Ovary (tissue), 3 donors: ENCODE measurements around the gene RPL41.

Experiments
- EP300 ChIP-seq: sonication (generic); formaldehyde crosslinking; IDR thresholded peaks from one replicate; pipeline ENCODE4 v1.6.1; 2017; ENCODE audit warnings: antibody characterized with exemption
- POLR2A ChIP-seq: fragments of 450-650 bp; IDR thresholded peaks from one replicate; pipeline ENCODE4 v1.6.1; 2017; ENCODE audit warnings: antibody characterized with exemption, mild to moderate bottlenecking, moderate library complexity
- TF ChIP-seq, protein P1 (sequence below), 3 donors: fragments of 450-650 bp in 2 of 3; fragments of 200-600 bp in 1 of 3; IDR thresholded peaks; one replicate each; pipeline versions ENCODE4 v1.5.1 to v1.8.0; 2016 to 2022; ENCODE audit warnings: antibody characterized with exemption in 3 of 3, mild to moderate bottlenecking in 1 of 3
- donor health status: DM: no; HTN: no; CAD: no.

DNA sequence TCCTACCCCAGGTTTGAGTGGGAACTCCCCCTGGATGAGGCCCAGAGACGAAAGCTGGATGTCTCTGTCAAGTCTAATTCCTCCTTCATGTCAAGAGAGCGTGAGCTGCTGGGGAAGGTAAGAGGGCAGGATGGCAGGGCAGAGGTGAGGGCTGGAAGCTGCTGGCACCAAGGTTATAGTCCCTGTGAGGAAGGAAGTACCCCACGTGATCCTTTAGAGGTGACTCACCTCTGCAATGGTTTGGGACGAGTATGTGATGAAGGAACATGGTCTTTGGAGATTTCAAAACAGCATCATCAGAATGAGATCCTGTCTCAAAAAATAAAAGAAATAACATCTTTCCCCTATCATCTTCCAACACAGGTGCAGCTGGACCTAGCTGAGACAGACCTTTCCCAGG is 26.8 kb downstream of the RPL41 start:
- TF ChIP-seq, protein P1, sequence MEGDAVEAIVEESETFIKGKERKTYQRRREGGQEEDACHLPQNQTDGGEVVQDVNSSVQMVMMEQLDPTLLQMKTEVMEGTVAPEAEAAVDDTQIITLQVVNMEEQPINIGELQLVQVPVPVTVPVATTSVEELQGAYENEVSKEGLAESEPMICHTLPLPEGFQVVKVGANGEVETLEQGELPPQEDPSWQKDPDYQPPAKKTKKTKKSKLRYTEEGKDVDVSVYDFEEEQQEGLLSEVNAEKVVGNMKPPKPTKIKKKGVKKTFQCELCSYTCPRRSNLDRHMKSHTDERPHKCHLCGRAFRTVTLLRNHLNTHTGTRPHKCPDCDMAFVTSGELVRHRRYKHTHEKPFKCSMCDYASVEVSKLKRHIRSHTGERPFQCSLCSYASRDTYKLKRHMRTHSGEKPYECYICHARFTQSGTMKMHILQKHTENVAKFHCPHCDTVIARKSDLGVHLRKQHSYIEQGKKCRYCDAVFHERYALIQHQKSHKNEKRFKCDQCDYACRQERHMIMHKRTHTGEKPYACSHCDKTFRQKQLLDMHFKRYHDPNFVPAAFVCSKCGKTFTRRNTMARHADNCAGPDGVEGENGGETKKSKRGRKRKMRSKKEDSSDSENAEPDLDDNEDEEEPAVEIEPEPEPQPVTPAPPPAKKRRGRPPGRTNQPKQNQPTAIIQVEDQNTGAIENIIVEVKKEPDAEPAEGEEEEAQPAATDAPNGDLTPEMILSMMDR (IDR thresholded peaks at IDR 0.05), result no peak
- TF ChIP-seq POLR2A, result no peak
- TF ChIP-seq EP300, result no peak
